ENCODE data around the gene METAP1D.

- TF ChIP-seq, protein P1, sequence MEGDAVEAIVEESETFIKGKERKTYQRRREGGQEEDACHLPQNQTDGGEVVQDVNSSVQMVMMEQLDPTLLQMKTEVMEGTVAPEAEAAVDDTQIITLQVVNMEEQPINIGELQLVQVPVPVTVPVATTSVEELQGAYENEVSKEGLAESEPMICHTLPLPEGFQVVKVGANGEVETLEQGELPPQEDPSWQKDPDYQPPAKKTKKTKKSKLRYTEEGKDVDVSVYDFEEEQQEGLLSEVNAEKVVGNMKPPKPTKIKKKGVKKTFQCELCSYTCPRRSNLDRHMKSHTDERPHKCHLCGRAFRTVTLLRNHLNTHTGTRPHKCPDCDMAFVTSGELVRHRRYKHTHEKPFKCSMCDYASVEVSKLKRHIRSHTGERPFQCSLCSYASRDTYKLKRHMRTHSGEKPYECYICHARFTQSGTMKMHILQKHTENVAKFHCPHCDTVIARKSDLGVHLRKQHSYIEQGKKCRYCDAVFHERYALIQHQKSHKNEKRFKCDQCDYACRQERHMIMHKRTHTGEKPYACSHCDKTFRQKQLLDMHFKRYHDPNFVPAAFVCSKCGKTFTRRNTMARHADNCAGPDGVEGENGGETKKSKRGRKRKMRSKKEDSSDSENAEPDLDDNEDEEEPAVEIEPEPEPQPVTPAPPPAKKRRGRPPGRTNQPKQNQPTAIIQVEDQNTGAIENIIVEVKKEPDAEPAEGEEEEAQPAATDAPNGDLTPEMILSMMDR (IDR thresholded peaks at IDR 0.05): no peak
- TF ChIP-seq EP300 (IDR thresholded peaks at IDR 0.05): no peak
- no peak for TF ChIP-seq POLR2A (IDR thresholded peaks at IDR 0.05)
These were observed 42.7 kb upstream of the METAP1D start for GRCh38 chr2:171957061-171957460.
